ENCODE results near the gene MRFAP1L1.

GRCh38 chr4:6673660-6674499 is 35.8 kb downstream of the MRFAP1L1 start:
- no peak for TF ChIP-seq CTCF (IDR thresholded peaks at IDR 0.05; ENCODE audit: low read length)
- TF ChIP-seq EZH2 (IDR thresholded peaks at IDR 0.05; ENCODE audit: borderline replicate concordance, low read length), result no peak

All from OCI-LY1 (cell line).